ENCODE data around the gene CAMK1D. TPM values are rescaled to one million over a fixed set of nuclear protein-coding genes. Genes with fewer than 3 reads are reported as not detected.
"Not testable (repeated sequence)": the region's sequence is repeated elsewhere in the genome, so short reads cannot be mapped to it uniquely, and the experiment has no call there.

CAMK1D gene
- total and polyA plus RNA-seq, 8 donors = 1.4 to 26.9 (median 3.9) TPM

DNA sequence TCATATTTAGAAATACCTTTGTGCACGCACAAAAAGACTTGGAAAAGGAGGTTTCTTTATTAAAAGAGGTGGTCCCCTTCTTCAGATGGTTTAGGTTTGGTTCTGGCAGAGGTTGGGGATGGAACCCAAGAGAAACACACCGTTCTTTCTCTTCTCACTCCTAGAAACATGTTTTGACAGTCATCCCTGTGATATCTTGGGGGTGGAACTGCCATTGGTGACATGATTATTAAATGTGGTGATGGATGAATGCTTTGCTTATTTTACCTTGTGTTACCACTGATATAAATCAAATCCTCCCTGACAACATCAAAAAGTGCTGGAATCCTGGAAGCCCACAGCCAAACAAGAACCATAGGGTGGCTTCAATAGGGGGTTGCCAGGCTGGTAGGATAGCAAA, 505.6 kb downstream of the CAMK1D start:
- DNase-seq = no peak
- no peak overlapping the region for H3K4me3 ChIP-seq
- no peak for TF ChIP-seq EP300 (IDR thresholded peaks at IDR 0.05)
- no peak for TF ChIP-seq CTCF (IDR thresholded peaks at IDR 0.05)
- no peak overlapping the region for H3K27ac ChIP-seq
- peaks cover 0 to 2% (median 0%) of the 10 kb centered on the region in 4 donors for H3K4me1 ChIP-seq
- no peaks in the 10 kb centered on the region for H3K36me3 ChIP-seq
- no peaks in the 10 kb centered on the region for H3K9me3 ChIP-seq
- 33 to 84% (median 37%) methylated on average over 2 of the region's 2 CpGs for WGBS, 5 donors
- intact Hi-C loops (cut with DNase I; ENCODE audit: low total_unique reads) = no loop called here
- no peaks in the 10 kb centered on the region for H3K27me3 ChIP-seq

GRCh38 chr10:12862459-12862858, 513.1 kb downstream of the CAMK1D start:
- intact Hi-C loops (cut with DNase I; ENCODE audit: low total_unique reads) = no loop called here
- H3K4me1 ChIP-seq = no peaks in the 10 kb centered on the region
- no peaks in the 10 kb centered on the region for H3K9me3 ChIP-seq
- WGBS, 5 donors = 80 to 86% (median 82%) methylated on average over 3 of the region's 3 CpGs
- H3K27me3 ChIP-seq = peaks cover 0 to 5% (median 0%) of the 10 kb centered on the region in 3 donors
- no peaks in the 10 kb centered on the region for H3K36me3 ChIP-seq
- TF ChIP-seq EP300 (IDR thresholded peaks at IDR 0.05) (no peak), POLR2A (IDR thresholded peaks at IDR 0.05) (no peak), POLR2AphosphoS5 (IDR thresholded peaks at IDR 0.05) (no peak), CTCF (IDR thresholded peaks at IDR 0.05) (no peak)
- no peak overlapping the region for H3K27ac ChIP-seq
- no peak for DNase-seq
- H3K4me3 ChIP-seq = no peak overlapping the region

DNA sequence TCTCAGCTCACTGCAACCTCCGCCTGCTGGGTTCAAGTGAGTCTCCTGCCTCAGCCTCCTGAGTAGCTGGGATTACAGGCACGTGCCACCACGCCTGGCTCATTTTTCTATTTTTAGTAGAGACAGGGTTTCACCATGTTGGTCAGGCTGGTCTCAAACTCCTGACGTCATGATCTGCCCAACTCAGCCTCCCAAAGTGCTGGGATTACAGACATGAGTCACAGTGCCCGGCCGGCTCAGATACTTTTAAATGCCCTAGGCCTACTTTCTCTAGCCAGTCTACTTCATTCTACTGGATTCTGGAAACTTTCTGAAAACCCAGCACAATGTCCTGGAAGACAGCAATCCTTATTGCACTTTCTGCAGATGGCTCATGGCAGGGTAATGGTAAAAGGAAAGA, 516.2 kb downstream of the CAMK1D start:
- H3K9me3 ChIP-seq; DNase-seq; H3K27ac ChIP-seq; intact Hi-C loops (cut with DNase I; ENCODE audit: low total_unique reads); H3K4me3 ChIP-seq; H3K4me1 ChIP-seq; H3K36me3 ChIP-seq: not testable (repeated sequence)
- 87 to 92% (median 89%) methylated on average over 6 of the region's 6 CpGs for WGBS, 5 donors
- peaks cover 0 to 15% (median 0%) of the 10 kb centered on the region in 3 donors for H3K27me3 ChIP-seq

DNA sequence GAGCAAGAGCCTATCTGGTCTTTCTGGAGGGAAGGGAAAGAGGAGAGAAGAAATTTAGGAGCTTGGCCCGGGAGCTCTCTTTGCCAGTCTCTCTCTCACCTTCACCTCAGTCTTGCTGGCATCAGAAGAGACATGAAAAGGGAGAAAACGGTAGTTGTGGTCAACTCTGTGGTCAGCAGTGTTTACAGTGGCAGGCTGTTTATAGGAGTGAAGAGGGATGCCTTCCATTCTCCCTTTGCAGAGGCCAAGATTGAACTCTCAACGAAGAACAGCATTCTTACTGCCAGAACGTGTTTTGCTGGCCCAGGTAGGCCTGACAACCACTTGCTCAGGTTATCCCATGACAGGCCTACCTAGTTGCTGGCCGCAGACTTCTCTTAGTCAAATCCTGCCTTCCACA, 518.9 kb downstream of the CAMK1D start:
- Histone ChIP-seq H3K4me3 (no peak overlapping the region), H3K9me3 (no peaks in the 10 kb centered on the region), H3K4me1 (peaks cover 0 to 11% (median 0%) of the 10 kb centered on the region in 4 donors), H3K27ac (no peak overlapping the region), H3K27me3 (peaks cover 0 to 35% (median 0%) of the 10 kb centered on the region in 3 donors), H3K36me3 (no peaks in the 10 kb centered on the region)
- intact Hi-C loops (cut with DNase I; ENCODE audit: low total_unique reads) = no loop called here
- no peak for DNase-seq
- TF ChIP-seq POLR2AphosphoS5 (IDR thresholded peaks at IDR 0.05) (no peak), CTCF (IDR thresholded peaks at IDR 0.05) (no peak), EP300 (IDR thresholded peaks at IDR 0.05) (no peak), POLR2A (IDR thresholded peaks at IDR 0.05) (no peak)
- 31 to 55% (median 35%) methylated on average over 5 of the region's 5 CpGs for WGBS, 5 donors

DNA sequence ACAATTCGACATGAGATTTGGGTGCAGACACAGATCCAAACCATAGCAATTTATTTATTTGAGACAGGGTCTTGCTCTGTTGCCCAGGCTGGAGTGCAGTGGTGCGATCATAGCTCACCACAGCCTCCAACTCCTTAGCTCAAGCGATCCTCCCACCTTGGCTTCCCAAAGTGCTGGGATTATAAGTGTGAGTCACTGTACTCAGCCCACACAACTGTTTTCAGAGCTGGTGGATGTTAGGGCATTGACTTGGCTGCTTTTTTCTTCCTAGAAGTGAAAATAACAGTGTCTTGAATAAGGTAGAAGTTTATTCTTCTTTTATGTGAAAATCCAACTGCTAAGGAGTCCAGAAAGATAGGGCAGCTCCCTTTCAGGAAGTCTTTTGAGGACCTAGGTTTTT, 520.1 kb downstream of the CAMK1D start:
- peaks cover 0 to 13% (median 0%) of the 10 kb centered on the region in 4 donors for H3K4me1 ChIP-seq
- H3K27me3 ChIP-seq = peaks cover 0 to 35% (median 0%) of the 10 kb centered on the region in 3 donors
- 74 to 92% (median 85%) methylated on average over 3 of the region's 3 CpGs for WGBS, 5 donors
- DNase-seq = no peak
- no peak overlapping the region for H3K4me3 ChIP-seq
- no peak overlapping the region for H3K27ac ChIP-seq
- intact Hi-C loops (cut with DNase I; ENCODE audit: low total_unique reads) = no loop called here
- no peak for TF ChIP-seq EP300 (IDR thresholded peaks at IDR 0.05)
- TF ChIP-seq POLR2A (IDR thresholded peaks at IDR 0.05) = no peak
- TF ChIP-seq CTCF (IDR thresholded peaks at IDR 0.05) = no peak
- TF ChIP-seq POLR2AphosphoS5 (IDR thresholded peaks at IDR 0.05) = no peak
- H3K9me3 ChIP-seq = no peaks in the 10 kb centered on the region
- H3K36me3 ChIP-seq = no peaks in the 10 kb centered on the region

Measured in stomach (tissue), 9 donors.